HepG2 (cell line): ENCODE results near the gene C4orf36. TPM values are rescaled to one million over a fixed set of nuclear protein-coding genes. Genes with fewer than 3 reads are reported as not detected.

Experiments
- ATF4 ChIP-seq, 2 experiments: fragments of 450-650 bp in 1 of 2; sonication (generic) in 1 of 2; formaldehyde crosslinking; IDR thresholded peaks; 2 replicates each; pipeline versions ENCODE4 v1.5.0 to v1.8.0; 2020 to 2022; ENCODE audit warnings: mild to moderate bottlenecking in 1 of 2, missing genetic modification reagents in 1 of 2
- GABPA ChIP-seq, 2 experiments: IDR thresholded peaks; 2 replicates each; pipeline ENCODE4 v1.6.1; 2011 to 2016; ENCODE audit warnings: low read depth in 2 of 2, low read length in 1 of 2, missing biosample characterization in 1 of 2, missing genetic modification characterization in 1 of 2
- HNRNPL ChIP-seq: fragments of 200-400 bp; formaldehyde crosslinking; IDR thresholded peaks from 2 replicates; pipeline ENCODE4 v1.6.1; 2017; ENCODE audit warnings: mild to moderate bottlenecking, low read depth, low read length
- MEIS1 ChIP-seq: sonication (generic); formaldehyde crosslinking; IDR thresholded peaks from 2 replicates; pipeline ENCODE4 v1.9.0; 2021; ENCODE audit warnings: mild to moderate bottlenecking, missing genetic modification reagents, moderate library complexity, borderline replicate concordance
- NFATC3 ChIP-seq: sonication (generic); formaldehyde crosslinking; IDR thresholded peaks from 2 replicates; pipeline ENCODE4 v1.5.1; 2020; ENCODE audit warnings: mild to moderate bottlenecking, missing genetic modification reagents
- NFE2L1 ChIP-seq: sonication (generic); formaldehyde crosslinking; IDR thresholded peaks from 2 replicates; pipeline ENCODE4 v1.4.0; 2020; ENCODE audit warnings: missing genetic modification reagents, mild to moderate bottlenecking, borderline replicate concordance
- PAWR ChIP-seq: sonication (generic); formaldehyde crosslinking; IDR thresholded peaks from 2 replicates; pipeline ENCODE4 v1.4.0; 2020; ENCODE audit warnings: missing genetic modification reagents, mild to moderate bottlenecking, borderline replicate concordance
- RCOR2 ChIP-seq: IDR thresholded peaks from 2 replicates; pipeline ENCODE4 v1.6.1; 2016; ENCODE audit warnings: missing biosample characterization, missing genetic modification reagents
- RFX3 ChIP-seq: IDR thresholded peaks from 2 replicates; pipeline ENCODE4 v1.6.1; 2016; ENCODE audit warnings: missing biosample characterization, missing genetic modification reagents
- SIN3A ChIP-seq: IDR thresholded peaks from 2 replicates; pipeline ENCODE4 v1.6.1; 2011; ENCODE audit warnings: low read depth, mild to moderate bottlenecking, control low read depth, low read length, borderline replicate concordance
- SRSF9 ChIP-seq: fragments of 200-400 bp; formaldehyde crosslinking; IDR thresholded peaks from 2 replicates; pipeline ENCODE4 v1.6.1; 2018; ENCODE audit warnings: borderline replicate concordance, mild to moderate bottlenecking, low read depth, low read length; ENCODE audit not compliant: insufficient read depth, poor library complexity, severe bottlenecking
- ZBTB2 ChIP-seq: sonication (generic); formaldehyde crosslinking; IDR thresholded peaks from 2 replicates; pipeline ENCODE4 v1.8.0; 2022; ENCODE audit warnings: low read depth, missing genetic modification reagents
- ZBTB25 ChIP-seq: IDR thresholded peaks from 2 replicates; pipeline ENCODE4 v1.6.1; 2018; ENCODE audit warnings: missing genetic modification reagents
- ZBTB33 ChIP-seq: sonication (generic); formaldehyde crosslinking; IDR thresholded peaks from 2 replicates; pipeline ENCODE4 v1.4.0; 2020; ENCODE audit warnings: missing genetic modification reagents
- ZBTB39 ChIP-seq: sonication (generic); formaldehyde crosslinking; IDR thresholded peaks from 2 replicates; pipeline ENCODE4 v1.5.0; 2020; ENCODE audit warnings: missing genetic modification reagents
- ZIK1 ChIP-seq: sonication (generic); formaldehyde crosslinking; IDR thresholded peaks from 2 replicates; pipeline ENCODE4 v1.5.0; 2020; ENCODE audit warnings: mild to moderate bottlenecking, low read depth, missing genetic modification reagents, borderline replicate concordance
- ZNF30 ChIP-seq: sonication (generic); formaldehyde crosslinking; IDR thresholded peaks from 2 replicates; pipeline ENCODE4 v1.5.0; 2020; ENCODE audit warnings: mild to moderate bottlenecking, missing genetic modification reagents
- ZNF713 ChIP-seq: sonication (generic); formaldehyde crosslinking; IDR thresholded peaks from 2 replicates; pipeline ENCODE4 v1.4.0; 2020; ENCODE audit warnings: mild to moderate bottlenecking, missing genetic modification reagents
- ZNF891 ChIP-seq: sonication (generic); formaldehyde crosslinking; IDR thresholded peaks from 2 replicates; pipeline ENCODE4 v1.5.0; 2020; ENCODE audit warnings: mild to moderate bottlenecking, missing genetic modification reagents
- polyA plus RNA-seq, 8 experiments: library from polyadenylated mRNA; depleted of rRNA in 3 of 8; stranded (reverse) in 7 of 8; unstranded in 1 of 8; fragments of >200 nt; fragmentation: Illumina TruSeq in 4 of 8; extraction: Trizol in 4 of 8; gene quantifications; 2 replicates each; pipeline versions ENCODE4 v1.2.1 to v1.2.3, GENCODE V29; 2011 to 2016; ENCODE audit warnings: low read depth in 4 of 8, missing spikeins in 1 of 8, mixed read lengths in 1 of 8; ENCODE audit not compliant: insufficient read depth in 1 of 8
- total RNA-seq, 5 experiments: library from RNA; depleted of rRNA; stranded (reverse); fragments of >200 nt; fragmentation: Illumina TruSeq; extraction: Trizol; gene quantifications; 2 replicates each; pipeline ENCODE4 v1.2.3, GENCODE V29; 2016; ENCODE audit warnings: low read depth in 1 of 5
- TF ChIP-seq, protein P1 (sequence below): fragments of 450-650 bp; IDR thresholded peaks from 2 replicates; pipeline ENCODE4 v1.6.1; 2017
- TF ChIP-seq, protein P2 (sequence below): sonication (generic); formaldehyde crosslinking; conservative IDR thresholded peaks from 2 replicates; pipeline ENCODE4 v1.4.0; 2020; ENCODE audit warnings: missing genetic modification reagents

The C4orf36 gene
- total and polyA plus RNA-seq, 2 of the 13 experiments (the other 11 are each of a cell fraction or from before 2014, with no cell fraction given), result 0.63 TPM; not detected in 1

DNA sequence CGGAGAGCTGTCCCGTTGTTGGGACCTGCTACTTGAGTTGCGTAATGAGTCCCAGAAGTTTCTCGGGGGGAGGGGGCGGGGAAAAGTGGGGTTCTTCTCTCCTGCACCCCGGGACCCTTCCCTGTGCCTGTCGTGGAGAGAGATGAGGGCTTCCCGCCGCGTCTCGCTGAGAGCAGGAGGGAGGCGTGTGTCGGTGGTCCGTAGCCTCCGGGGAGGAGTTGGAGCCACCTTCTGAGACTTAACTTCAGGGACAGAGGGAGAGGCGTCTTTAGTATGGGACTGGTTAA is 43.3 kb upstream of the C4orf36 start (continued):
- TF ChIP-seq SIN3A (peak; percentile 38; the same call in 1 of the 2 replicates), ATF4 (CRISPR knock-in tag; IDR thresholded peaks at IDR 0.05) (no peak), ZNF713 (CRISPR knock-in tag) (no peak), NFE2L1 (no peak), ZNF30 (no peak), PAWR (CRISPR knock-in tag) (no peak), ZNF891 (CRISPR knock-in tag) (no peak), ZBTB2 (CRISPR knock-in tag) (no peak), MEIS1 (CRISPR knock-in tag) (0 out of 2 replicates have a peak, but pooled peaks have one; percentile 8), GABPA (IDR thresholded peaks at IDR 0.05; ENCODE audit: low read depth, low read length) (no peak), GABPA (CRISPR knock-in tag; IDR thresholded peaks at IDR 0.05; ENCODE audit: low read depth) (no peak), NFATC3 (CRISPR knock-in tag) (no peak), SRSF9 (no peak), ZBTB39 (CRISPR knock-in tag) (no peak), ZBTB33 (CRISPR knock-in tag) (no peak), RCOR2 (CRISPR knock-in tag) (no peak), ZBTB25 (CRISPR knock-in tag) (no peak), HNRNPL (no peak), ZIK1 (CRISPR knock-in tag) (no peak), RFX3 (CRISPR knock-in tag) (no peak)
- TF ChIP-seq, protein P1, sequence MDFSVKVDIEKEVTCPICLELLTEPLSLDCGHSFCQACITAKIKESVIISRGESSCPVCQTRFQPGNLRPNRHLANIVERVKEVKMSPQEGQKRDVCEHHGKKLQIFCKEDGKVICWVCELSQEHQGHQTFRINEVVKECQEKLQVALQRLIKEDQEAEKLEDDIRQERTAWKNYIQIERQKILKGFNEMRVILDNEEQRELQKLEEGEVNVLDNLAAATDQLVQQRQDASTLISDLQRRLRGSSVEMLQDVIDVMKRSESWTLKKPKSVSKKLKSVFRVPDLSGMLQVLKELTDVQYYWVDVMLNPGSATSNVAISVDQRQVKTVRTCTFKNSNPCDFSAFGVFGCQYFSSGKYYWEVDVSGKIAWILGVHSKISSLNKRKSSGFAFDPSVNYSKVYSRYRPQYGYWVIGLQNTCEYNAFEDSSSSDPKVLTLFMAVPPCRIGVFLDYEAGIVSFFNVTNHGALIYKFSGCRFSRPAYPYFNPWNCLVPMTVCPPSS, result no peak
- TF ChIP-seq, protein P2, sequence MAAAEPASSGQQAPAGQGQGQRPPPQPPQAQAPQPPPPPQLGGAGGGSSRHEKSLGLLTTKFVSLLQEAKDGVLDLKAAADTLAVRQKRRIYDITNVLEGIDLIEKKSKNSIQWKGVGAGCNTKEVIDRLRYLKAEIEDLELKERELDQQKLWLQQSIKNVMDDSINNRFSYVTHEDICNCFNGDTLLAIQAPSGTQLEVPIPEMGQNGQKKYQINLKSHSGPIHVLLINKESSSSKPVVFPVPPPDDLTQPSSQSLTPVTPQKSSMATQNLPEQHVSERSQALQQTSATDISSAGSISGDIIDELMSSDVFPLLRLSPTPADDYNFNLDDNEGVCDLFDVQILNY (CRISPR knock-in tag), result no peak
